A204.1 (cell line): ENCODE data around the gene EEA1.
A peak's percentile ranks its signal among the peaks of the same experiment; 100 is the strongest.
"Not testable (repeated sequence)": the region's sequence is repeated elsewhere in the genome, so short reads cannot be mapped to it uniquely, and the experiment has no call there.

Experiments used
- FAIRE-seq: peaks from 2 replicates; lab custom pipeline; 2012; peaks lifted over from hg19 to GRCh38; lab: Jason Lieb, UNC

Gene EEA1

DNA sequence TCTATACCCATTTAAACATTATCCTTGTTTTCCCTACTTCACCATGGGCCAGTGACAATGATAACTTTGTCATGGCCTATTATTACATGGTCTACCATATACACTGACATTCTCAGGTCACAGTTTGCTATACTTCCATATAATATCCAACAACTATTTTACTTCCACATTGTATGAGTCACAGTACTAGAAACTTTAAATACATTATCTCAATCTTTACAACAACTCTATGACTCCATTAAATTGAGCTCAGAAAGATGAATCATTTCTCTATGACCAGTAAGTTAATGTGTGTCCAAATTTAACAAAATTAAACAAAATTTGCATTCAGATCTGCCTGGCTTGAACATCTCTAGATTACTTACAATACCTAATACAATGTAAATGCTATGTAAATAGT is 132.4 kb downstream of the EEA1 start:
- FAIRE-seq: no peak

DNA sequence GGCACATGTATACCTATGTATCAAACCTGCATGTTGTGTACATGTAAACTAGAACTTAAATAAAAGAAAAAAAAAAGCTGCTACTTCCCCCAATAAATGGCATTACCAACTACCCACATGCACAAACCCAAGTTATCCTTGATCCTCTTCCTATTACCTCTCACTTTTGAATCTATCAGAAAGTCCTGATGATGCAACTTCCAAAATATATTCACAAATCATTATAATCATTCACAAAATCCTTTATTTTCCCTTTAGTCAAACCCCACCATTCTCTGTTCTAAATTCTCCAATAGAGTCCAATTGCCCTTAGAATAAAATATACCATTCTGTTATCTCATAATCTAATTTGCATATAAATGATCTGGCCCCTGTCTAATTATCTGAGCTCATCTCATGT is 134.3 kb downstream of the EEA1 start:
- no peak for FAIRE-seq

DNA sequence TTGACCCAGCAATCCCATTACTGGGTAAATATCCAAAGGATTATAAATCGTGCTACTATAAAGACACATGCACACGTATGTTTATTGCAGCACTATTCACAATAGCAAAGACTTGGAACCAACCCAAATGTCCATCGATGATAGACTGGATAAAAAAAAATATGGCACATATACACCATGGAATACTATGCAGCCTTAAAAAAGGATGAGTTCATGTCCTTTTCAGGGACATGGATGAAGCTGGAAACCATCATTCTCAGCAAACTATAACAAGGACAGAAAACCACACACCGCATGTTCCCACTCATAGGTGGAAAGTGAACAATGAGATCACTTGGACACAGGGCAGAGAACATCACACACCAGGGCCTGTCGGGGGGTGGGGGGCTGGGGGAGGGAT is 134.7 kb downstream of the EEA1 start:
- not testable (repeated sequence) for FAIRE-seq

DNA sequence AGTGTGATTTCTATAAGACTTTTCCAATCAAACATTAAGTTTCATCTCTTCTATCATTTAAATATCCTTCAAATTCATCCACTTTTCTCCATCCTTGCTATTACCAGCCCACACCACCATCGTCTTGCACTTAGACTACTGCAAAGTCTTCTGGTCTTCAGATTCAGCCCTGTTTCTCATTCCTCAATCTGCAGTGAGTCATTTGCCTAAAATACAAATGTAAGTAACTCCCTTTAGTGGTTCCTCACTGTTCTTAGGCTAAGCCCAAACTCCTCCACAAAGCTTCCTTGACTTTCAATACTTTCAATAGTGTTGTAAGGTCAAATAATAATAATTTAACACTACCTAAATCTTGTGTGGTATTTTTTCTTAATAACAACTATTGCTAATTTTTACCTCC is 143.1 kb downstream of the EEA1 start:
- FAIRE-seq: no peak

DNA sequence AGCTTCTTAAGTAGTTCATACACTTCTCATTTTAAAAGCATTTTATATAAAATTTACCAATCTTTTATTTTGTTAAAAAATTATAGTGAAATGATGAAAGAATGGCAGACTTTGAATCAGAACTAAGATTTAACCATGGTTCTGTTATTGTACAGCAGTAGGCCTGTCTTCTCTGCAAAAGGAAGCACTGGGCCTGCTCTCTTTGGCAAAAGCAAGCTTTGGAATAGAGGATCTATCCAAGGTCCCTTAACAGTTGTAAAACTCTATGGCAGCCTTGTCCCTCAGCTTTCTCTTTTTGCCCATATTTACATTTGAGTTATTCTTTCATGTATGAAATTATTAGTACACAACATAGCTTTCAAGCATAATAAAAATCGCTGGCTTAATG is 143.5 kb downstream of the EEA1 start:
- no peak for FAIRE-seq

DNA sequence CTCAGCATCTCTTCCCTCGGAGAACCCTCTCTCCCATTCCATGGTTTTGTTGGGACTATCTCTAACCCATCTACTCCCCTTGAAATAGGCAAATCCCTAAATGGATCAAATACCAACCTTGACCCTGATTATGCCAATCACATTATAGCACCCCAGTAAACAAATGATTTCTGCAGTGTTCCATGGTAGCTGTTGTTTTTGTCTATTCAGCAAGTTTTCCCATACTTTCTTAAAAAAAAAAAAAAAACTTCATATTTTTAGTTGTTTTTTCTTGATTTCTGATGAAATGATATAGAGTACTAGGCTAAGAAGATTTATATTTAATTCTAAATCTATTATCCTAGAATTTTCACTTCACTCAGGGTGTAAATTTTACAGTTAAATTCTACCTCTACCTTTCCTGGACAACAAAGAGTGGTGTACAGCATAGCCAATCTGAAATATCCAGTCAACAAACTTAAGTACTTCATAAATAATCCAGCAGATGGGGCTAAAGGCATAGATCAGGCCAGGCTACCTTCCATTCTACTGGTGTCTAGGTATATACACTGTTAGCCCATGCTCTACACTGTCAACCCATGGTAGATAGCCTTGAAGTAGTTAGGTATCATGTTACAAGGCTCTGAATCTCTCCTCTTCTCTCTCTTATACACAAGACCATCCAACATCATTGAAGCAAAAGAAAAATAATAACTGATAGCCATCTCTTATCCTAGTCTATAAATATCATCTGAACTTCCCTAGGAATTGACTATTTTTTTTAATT is 144.1 kb downstream of the EEA1 start:
- peak; percentile 93 for FAIRE-seq

DNA sequence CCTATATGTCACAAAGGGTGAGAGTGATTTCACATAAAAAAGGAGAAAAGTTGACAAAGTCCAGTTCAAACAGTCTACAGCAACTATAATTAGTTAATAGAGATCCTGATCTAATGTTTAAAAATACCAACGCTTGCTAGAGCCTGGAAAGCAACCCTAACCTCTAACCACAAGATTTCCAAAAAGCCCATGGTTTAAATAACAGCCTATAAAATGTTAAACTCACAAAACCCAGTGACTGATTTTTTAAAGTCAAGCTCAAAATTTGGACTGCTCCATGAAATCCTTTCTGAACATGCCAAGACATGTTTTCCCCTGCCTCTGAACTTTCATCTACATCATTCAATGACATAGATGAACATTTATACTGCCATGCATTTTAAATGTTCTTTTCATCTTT is 144.7 kb downstream of the EEA1 start:
- no peak for FAIRE-seq

DNA sequence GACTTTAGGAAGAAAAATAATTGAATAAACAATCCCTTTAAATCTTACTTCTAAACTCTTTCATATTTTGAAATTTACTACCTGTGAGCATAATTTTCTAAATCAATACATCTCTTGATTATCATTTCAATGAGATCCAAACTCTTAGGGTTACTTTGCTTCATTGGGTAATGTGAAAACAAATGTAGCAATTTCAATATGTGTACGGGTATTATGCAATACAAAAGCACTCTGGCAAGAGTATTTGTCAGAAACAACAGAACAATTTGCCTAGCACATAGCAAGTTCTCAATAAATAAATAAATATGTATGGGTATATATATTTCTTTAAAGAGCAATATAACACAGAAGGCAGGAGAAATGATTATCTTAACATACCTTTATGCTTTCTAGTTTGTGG is 149.2 kb downstream of the EEA1 start:
- FAIRE-seq: peak; percentile 64

DNA sequence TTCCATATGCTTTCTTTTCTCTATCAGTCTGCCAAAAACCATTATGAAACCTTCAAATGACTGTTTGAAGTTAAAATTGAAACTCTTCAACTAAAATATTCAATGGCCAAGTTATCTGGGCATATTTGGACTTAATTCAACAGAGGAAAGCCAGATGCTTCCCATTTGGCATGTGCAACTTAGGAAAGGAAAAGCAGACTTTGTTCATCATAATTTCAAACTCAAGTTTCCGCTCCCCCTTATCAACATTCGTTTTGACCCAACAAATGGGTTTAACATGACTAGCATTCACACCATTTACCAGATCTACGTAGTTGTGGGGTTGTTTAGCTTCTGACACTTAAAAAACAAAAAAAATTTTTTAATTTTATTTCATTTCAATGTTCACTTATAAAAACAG is 150.6 kb downstream of the EEA1 start:
- FAIRE-seq: no peak

DNA sequence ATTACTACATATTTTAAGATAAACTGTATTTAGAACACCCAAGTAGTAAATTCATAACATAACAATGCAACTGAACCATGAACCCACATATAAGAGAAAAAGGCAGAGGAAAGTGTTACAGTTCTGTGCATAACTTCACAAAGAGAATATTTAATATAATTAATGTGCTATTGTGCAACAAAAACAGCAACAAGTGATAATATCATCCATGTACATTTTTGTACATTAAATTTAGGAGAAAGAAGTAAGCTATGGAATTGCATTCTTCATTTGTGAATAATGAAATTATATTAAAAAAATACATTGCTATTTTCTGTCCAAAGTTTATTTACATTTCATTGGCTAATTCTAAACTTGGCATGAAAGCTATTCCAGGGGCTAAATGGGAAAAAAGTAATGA is 153.7 kb downstream of the EEA1 start:
- FAIRE-seq: no peak

DNA sequence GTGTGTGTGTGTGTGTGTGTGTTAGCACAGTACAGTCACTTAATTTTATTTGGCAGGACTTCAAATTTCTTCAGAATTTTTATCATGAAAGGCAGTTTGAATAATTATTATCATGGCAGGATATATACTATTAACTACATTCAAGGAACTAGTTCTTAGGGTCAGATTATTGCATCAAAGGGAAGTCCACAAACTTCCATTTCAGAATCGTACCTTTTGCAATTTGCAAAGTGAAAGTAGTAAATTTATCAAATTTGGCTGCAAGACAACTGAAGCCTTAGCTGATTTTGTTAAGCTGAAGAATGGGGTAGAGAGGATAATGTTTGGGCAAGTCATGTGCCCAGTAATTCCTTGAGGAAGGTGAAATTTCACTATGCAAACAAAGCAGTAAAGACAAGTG is 158.1 kb downstream of the EEA1 start:
- FAIRE-seq: no peak

DNA sequence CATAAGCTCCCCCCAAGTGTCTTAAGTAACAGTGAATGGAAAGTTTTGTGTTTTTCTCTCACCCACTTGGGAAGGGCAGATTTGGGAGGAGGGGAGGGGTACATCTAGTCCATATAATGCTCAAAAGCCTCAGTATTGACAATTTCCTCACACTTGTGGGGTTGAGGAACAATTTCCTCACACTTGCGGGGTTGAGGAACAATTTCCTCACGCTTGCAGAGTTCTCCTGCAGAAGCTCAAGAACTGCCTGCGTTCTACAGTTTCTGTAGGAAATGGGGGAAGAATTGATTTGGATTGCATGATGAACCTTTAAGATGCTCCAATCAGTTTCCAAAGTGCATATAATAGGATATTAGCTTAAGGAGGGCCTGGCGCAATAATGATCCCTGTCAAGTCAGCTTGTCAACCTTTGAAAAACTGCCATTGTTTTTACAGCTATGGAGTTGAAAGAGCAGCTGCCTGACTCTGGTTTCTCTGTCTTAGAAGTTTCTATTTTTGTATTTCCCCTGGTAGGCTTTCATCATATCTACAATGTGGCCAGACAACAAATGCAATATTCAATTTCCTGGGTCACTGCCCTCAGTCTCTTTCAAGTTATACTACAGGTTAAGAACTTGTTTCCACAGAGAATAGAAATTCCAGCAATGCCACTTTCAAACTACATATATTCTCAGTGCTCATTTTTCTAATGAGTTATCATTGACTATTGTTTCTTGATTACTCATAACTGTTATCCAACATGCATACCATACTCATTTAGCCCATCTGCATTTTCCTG is 159.8 kb downstream of the EEA1 start:
- no peak for FAIRE-seq

DNA sequence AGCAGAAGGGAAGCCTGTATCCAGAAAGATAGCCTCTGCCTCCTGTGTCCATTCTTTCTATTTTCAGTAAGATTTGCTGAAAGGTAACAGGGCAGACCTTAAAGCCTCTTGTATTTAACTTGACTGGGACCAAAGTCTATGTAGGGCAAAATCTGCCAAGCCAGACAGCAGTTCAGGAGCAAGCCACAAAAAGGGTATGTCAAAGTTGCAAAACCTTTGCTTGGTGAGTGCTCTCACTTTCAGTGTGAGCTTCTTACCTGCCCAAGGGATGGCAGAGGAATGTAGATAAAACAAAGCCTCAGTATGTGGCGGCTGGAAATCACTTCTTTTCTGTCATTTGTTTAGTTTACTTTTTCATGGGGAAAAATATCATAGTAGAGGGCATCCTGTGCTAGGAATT is 163.2 kb downstream of the EEA1 start:
- no peak for FAIRE-seq

DNA sequence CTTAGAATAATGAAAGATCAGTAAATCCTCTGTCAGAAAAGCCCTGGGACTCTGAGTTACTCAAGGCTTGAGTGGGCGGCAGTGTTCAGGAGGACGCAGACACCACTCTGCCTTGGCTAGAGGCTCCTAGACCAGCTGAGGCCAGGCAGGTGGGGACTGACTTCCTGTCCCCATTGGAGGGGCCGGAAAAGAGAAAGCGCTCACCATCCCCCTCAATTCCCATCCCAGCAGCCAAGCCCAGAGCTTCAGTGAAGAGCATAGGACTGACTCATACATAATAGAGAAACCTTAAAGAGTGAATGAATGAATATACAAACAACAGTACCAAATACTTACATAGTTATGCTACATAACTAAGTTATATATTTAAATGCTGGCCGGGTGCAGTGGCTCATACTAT is 164.3 kb downstream of the EEA1 start:
- no peak for FAIRE-seq

DNA sequence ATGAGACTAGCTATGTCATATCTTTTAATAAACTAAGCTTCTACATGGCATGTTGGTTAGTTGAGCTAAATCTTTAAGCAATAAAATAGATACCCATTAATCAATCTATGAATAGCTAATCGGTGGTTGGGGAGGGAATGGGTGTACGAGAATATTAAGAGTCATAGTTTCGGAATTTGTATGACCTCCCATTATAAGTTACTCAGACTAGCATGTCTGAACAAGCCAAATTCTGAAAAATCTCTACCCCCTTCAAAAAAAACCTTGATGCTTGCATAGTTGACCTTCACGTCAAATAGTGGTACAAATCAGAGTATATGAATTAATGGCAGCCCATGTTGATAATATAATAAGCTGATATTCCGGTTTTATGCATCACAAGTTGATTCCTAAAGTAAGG is 166.3 kb downstream of the EEA1 start:
- FAIRE-seq: no peak

DNA sequence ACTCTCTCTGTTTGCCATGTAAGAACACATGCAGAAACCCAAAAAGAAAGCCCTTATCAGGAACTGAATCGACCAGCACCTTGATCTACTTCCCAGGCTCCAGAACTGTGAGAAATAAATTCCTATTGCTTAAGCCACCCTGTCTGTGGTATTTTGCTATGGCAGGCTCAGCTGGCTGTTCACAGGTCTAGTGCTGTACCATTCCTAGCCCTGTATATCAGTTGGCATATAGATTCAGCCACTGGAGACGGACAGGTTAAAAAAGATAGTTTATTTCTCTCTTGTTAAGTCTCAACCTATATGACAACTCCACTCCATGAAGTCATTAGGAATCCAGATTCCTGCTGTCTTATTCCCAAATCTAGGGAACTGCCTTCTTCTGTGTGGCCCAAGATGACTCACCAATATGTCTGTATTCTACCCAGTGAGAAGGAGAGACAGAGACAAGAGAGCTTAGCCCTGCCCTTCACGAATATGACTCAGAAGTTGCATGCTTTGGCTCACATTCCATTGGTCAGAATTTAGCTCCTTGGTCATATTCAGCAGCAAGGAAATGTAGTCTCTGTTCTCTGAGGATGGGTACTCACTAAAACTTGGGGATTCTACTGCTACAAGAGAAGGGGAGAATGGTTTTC is 169.3 kb downstream of the EEA1 start:
- FAIRE-seq: no peak

DNA sequence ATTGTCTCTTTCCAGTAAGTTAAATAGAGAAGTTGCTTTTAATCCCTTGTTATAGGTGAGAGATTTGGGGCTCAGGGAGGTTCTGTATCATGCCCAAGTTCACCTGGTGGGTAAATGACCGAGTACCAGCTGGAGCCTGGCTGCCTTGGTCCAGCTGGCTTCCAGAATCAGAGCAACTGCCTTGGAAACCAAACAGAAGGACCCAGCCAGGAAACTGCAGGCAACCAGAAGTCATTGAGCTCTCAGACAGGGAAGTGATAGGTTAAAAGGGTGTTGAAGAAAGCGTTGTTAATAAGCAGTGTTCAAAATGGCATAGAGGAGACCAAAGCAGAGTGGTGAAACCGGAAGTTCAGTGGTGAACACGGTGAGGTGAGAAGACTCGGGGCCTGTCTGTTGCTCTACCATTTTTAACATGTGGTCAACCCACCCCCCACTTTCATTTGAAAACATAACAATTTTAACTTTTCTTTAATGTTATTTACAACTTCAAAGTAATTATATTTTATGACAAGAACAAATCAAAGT is 171.4 kb downstream of the EEA1 start:
- no peak for FAIRE-seq

DNA sequence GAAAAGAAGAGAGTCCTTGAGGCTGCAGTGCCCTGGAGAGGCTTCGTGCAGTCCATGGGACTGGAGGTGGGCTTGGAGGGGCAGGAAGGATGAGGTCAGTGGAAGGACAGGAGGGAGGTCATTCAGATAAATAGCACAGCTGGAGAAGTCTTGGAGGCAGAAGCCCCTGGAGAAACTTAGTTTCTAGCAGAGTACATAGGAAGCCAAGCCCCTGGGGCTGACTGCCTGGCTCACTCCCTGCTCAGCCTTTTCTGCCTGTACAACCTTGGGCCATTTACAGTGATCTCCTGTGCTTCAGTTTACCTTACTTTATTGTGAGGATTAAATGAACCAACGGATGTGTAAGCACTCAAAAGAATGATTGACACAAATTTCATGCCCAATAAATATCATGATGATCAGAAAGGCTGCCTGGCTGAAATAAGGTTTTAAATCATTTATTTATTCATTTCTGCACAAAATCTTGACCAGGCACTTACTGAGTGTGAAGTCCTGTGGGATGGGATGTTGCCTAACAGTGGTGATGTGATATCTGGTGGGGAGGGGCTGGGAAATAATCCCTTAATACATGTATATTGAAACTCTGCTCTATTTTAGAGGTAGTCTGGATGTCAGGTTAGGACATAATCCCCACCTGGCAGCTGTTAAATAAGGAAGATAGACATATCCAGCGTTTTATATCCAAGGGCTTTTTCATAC is 172.0 kb downstream of the EEA1 start:
- no peak for FAIRE-seq

DNA sequence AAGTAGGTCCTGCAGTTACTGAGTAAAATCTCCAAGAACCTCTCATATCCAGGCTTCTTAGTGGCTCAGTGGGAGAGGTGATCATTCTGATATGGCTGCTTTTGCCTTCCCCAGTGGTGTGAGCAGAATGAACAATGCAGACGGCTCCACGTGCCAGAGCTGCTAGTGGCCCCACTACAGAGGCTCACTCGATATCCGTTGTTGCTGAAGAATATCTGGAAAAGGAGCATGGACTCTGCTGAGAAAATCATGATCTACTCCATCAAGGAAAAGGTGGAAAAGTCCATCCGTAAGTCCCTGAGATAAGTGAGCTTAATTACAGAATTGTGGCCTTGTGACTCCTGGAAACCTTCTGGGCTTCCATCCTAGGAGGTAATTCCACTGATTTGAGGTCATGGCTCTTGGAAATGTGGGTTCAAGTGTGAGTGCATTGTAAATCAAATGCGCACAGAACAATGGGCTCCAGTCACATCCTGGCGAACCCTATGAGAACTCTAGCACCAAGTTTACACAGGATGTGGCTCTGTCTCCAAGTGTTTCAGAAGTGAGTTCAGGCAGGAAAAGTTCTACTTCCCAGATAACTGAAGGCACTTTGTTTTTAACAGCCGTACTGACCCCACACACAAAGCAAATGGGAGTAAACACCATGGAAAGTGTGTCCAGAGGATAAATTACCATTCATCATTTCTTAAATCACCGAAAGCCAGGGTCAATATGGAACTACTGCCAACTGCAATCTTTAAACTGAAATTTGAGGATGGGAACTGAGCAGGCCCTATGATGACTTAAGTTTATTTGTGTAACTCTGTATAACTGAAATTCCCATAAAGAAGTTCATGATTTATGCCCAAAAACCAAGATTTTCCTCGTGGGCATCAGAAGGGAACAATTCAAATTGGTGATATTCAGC is 174.9 kb downstream of the EEA1 start:
- FAIRE-seq: no peak

DNA sequence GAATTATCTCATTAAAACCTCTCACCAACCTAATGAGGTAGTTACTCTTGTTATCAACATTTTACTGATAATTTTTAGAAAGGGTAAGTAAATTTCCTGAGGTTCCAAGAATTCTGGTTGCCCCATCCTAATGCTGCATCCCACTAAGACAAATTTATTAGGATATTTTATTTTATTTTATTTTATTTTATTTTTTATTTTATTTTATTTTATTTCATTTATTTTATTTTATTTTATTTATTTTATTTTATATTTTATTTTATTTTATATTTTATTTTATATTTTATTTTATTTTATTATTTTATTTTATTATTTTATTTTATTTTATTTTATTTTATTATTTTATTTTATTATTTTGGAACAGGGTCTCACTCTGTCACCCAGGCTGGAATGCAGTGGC is 179.4 kb downstream of the EEA1 start:
- FAIRE-seq: peak; percentile 99

DNA sequence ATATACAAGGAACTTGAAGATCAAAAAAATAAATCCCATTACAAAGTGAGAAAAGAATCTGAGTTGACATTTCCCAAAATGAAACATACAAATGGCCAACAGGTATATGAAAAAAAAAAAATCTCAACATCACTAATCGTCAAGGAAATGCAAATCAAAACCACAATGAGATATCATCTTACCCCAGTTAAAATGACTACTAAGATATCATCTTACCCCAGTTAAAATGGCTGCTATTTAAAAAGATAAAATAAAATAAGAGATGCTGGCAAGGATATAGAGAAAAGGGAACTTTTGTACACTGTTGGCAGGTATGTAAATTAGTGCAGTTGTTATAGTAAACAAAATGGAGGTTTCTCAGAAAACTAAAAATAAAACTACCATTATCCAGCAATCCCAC is 181.9 kb downstream of the EEA1 start:
- no peak for FAIRE-seq
